Thyroid gland (tissue), 4 donors: Measurements from ENCODE around the gene RNF217. TPM values are rescaled to one million over a fixed set of nuclear protein-coding genes. Genes with fewer than 3 reads are reported as not detected.

Experiments
- DNase-seq, 2 donors: peaks; one replicate each; pipeline ENCODE4 v3.0.0-alpha.2; 2019
- H3K27ac ChIP-seq, 3 donors: fragments of 200-600 bp; sonication (generic); 1 replicate in 2 of 3; 2 replicates in 1 of 3; pipeline ENCODE4 v1.5.1; 2016 to 2019; ENCODE audit warnings: mild to moderate bottlenecking in 1 of 3, moderate library complexity in 1 of 3
- H3K27me3 ChIP-seq: fragments of 200-600 bp; sonication (generic); one replicate; pipeline ENCODE4 v1.5.1; 2019
- H3K36me3 ChIP-seq, 2 donors: fragments of 200-600 bp; sonication (generic); one replicate each; pipeline ENCODE4 v1.5.1; 2016 to 2019
- H3K4me1 ChIP-seq, 2 donors: fragments of 200-600 bp; sonication (generic); one replicate each; pipeline ENCODE4 v1.5.1; 2017 to 2019
- H3K4me3 ChIP-seq, 3 donors: fragments of 200-600 bp; sonication (generic); replicated peaks in 1 of 3; 1 replicate in 2 of 3; 2 replicates in 1 of 3; pipeline ENCODE4 v1.5.1; 2016; ENCODE audit warnings: mild to moderate bottlenecking in 1 of 3
- H3K9me3 ChIP-seq: fragments of 200-600 bp; sonication (generic); one replicate; pipeline ENCODE4 v1.5.1; 2017
- POLR2A ChIP-seq, 2 donors: fragments of 450-650 bp; IDR thresholded peaks; one replicate each; pipeline ENCODE4 v1.6.1; 2017; ENCODE audit warnings: antibody characterized with exemption in 2 of 2, mild to moderate bottlenecking in 2 of 2, moderate library complexity in 1 of 2
- WGBS, 2 donors: methylation state at CpG; one replicate each; pipeline ENCODE4 v1.1.5; 2017; 5-methylcytosine and 5-hydroxymethylcytosine counted together
- intact Hi-C: fragments of 100-400 bp; cut with DNase I; formaldehyde crosslinking; loops from one replicate; pipeline ENCODE4 v1.15.1; 2023
- total RNA-seq, 4 donors: library from RNA; depleted of rRNA; stranded (reverse); fragments of >200 nt; gene quantifications; one replicate each; pipeline ENCODE4 v1.2.3, GENCODE V29; 2016
- TF ChIP-seq, protein P1 (sequence below), 6 experiments: fragments of 200-600 bp in 3 of 6; fragments of 450-650 bp in 3 of 6; sonication (generic) in 3 of 6; IDR thresholded peaks; one replicate each; pipeline ENCODE4 v1.5.1; 2016 to 2019; ENCODE audit warnings: antibody characterized with exemption in 6 of 6, mild to moderate bottlenecking in 2 of 6, inconsistent platforms in 1 of 6, moderate library complexity in 1 of 6

RNF217 gene
- total RNA-seq, 4 donors from 2014 or later = 29.0 to 53.7 (median 31.0) TPM

DNA sequence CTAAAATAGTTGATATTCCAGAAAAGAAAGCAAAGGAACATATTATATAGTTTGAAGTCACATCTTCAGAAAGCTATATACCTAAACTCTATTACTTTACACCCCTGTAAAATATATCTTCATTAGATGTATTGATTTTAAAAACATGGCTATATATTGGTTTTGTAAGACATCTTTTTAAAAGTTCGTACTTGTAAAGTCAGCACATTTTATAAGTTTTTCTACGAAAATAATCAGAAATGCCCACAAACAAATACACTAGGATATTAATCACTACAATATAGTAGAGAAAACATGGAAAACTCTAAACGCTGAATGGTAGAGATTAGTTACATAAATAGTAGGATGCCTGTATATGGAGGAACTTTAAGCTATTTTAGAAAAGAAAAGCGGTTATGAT, 52.9 kb downstream of the RNF217 start:
- WGBS, 2 donors = 96% methylated on average over 4 of the region's 4 CpGs
- Histone ChIP-seq H3K27ac (no peak overlapping the region), H3K27me3 (no peaks in the 10 kb centered on the region), H3K4me3 (no peak overlapping the region), H3K4me1 (peaks cover 10 to 21% of the 10 kb centered on the region in 2 donors), H3K9me3 (no peaks in the 10 kb centered on the region), H3K36me3 (no peaks in the 10 kb centered on the region)
- no peak for DNase-seq
- no peak for TF ChIP-seq POLR2A (IDR thresholded peaks at IDR 0.05)
- TF ChIP-seq, protein P1, sequence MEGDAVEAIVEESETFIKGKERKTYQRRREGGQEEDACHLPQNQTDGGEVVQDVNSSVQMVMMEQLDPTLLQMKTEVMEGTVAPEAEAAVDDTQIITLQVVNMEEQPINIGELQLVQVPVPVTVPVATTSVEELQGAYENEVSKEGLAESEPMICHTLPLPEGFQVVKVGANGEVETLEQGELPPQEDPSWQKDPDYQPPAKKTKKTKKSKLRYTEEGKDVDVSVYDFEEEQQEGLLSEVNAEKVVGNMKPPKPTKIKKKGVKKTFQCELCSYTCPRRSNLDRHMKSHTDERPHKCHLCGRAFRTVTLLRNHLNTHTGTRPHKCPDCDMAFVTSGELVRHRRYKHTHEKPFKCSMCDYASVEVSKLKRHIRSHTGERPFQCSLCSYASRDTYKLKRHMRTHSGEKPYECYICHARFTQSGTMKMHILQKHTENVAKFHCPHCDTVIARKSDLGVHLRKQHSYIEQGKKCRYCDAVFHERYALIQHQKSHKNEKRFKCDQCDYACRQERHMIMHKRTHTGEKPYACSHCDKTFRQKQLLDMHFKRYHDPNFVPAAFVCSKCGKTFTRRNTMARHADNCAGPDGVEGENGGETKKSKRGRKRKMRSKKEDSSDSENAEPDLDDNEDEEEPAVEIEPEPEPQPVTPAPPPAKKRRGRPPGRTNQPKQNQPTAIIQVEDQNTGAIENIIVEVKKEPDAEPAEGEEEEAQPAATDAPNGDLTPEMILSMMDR (IDR thresholded peaks at IDR 0.05) = no peak
- intact Hi-C loops = no loop called here

DNA sequence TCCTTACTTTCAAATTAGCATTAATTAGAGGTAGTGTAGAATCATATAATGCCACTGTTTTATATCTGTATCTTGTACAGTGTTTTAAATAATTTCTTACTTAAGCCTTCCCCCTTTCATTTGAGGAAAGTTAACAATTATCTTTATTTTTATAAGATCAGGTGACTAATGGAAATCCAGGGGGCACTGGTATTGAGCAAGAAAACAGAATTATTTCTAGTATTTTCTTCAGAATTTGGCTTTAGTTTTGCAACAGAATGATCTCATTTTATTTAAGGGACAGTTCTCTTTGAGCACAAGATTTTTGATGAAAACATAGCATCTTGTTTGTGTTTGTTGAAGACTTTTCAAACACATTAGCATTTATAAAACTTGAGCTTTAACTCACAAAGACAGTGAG, 55.9 kb downstream of the RNF217 start:
- Histone ChIP-seq H3K9me3 (no peaks in the 10 kb centered on the region), H3K4me3 (no peak overlapping the region), H3K27ac (no peak overlapping the region), H3K27me3 (no peaks in the 10 kb centered on the region), H3K4me1 (peaks cover 20 to 30% of the 10 kb centered on the region in 2 donors), H3K36me3 (no peaks in the 10 kb centered on the region)
- DNase-seq = no peak
- intact Hi-C loops = no loop called here
- no peak for TF ChIP-seq POLR2A (IDR thresholded peaks at IDR 0.05)
- TF ChIP-seq, protein P1 (IDR thresholded peaks at IDR 0.05) = no peak

DNA sequence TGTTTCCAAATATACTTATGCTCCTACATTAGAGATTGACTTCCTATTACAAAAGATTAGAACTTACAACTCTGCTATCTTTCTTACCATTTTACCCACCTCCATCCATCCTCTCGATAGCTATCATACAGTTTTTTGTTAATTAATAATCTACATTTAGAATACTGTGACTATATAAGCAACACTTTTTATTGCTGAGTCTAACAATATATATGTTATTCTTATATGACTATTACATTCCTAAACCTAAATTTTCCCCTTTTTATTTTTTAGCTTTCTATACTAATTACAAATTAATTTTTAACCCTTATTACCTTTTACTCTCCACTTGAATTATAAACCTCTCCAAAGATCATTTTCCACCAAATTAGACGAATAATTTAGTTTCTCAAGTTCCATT, 57.0 kb downstream of the RNF217 start:
- no peaks in the 10 kb centered on the region for H3K9me3 ChIP-seq

DNA sequence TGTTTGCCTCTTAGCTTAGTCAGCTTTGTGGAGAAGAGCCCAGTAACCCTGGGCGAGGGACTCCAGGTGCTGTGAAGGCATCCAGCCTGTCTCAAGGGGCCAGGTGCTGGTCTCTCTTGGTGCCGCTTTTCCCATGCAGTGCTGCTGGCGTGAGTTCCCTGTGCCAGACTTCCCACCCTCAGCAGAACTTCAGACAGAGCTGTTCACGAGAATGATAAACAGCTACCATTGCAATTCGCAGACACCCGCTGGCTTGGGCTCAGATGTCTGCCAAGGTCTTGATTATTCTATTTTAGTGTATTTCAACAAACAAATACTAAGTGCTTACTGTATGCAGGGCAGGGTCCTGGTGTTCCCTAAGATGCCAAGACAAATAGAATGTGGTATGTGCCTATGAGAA, 57.7 kb downstream of the RNF217 start:
- Histone ChIP-seq H3K4me3 (no peak overlapping the region), H3K27ac (no peak overlapping the region), H3K4me1 (peaks cover 10 to 16% of the 10 kb centered on the region in 2 donors), H3K36me3 (no peaks in the 10 kb centered on the region), H3K27me3 (no peaks in the 10 kb centered on the region), H3K9me3 (no peaks in the 10 kb centered on the region)
- intact Hi-C loops = no loop called here
- 98% methylated on average over 6 of the region's 6 CpGs for WGBS, 2 donors
- no peak for DNase-seq
- TF ChIP-seq, protein P1 (IDR thresholded peaks at IDR 0.05) = no peak
- no peak for TF ChIP-seq POLR2A (IDR thresholded peaks at IDR 0.05)

More for the DNA sequence above, 57.0 kb downstream of the RNF217 start:
- Histone ChIP-seq H3K27ac (no peak overlapping the region), H3K27me3 (no peaks in the 10 kb centered on the region), H3K4me3 (no peak overlapping the region), H3K36me3 (no peaks in the 10 kb centered on the region), H3K4me1 (peaks cover 10 to 20% of the 10 kb centered on the region in 2 donors)
- TF ChIP-seq POLR2A (IDR thresholded peaks at IDR 0.05) = no peak
- TF ChIP-seq, protein P1 (IDR thresholded peaks at IDR 0.05) = no peak
- intact Hi-C loops = no loop called here
- WGBS, 2 donors = 98% methylated on average over 2 of the region's 2 CpGs
- DNase-seq = no peak

DNA sequence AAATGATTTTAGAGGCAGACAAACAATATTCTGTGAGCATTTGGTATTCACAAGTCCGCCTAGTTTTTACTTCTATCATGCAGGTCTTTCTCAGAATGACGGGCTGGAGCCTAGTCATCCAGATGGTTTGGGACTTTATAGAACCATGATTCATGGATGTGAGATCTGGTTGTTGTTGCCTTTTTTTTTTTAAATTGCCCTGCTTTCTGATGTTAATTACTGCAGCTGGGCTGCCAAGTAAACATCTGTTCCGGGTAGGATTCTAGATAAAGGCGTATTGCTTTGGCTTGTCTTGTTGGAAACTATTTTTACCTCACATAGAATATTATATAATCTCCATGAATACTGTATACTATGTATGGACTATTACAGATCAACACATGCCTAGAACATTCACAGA, 58.1 kb downstream of the RNF217 start:
- Histone ChIP-seq H3K9me3 (no peaks in the 10 kb centered on the region), H3K27ac (no peak overlapping the region), H3K4me3 (no peak overlapping the region), H3K27me3 (no peaks in the 10 kb centered on the region), H3K36me3 (no peaks in the 10 kb centered on the region), H3K4me1 (peaks cover 10 to 19% of the 10 kb centered on the region in 2 donors)
- TF ChIP-seq POLR2A (IDR thresholded peaks at IDR 0.05) = no peak
- TF ChIP-seq, protein P1 (IDR thresholded peaks at IDR 0.05) = no peak
- no peak for DNase-seq
- intact Hi-C loops = no loop called here
- WGBS, 2 donors = 81 to 90% methylated on average over 4 of the region's 4 CpGs
